OCI-LY7 (cell line): Measurements from ENCODE around the gene HBQ1. TPM values are rescaled to one million over a fixed set of nuclear protein-coding genes. Genes with fewer than 3 reads are reported as not detected.

ENCODE experiments used
- small RNA-seq: library from RNA; depleted of rRNA; stranded (forward); fragments of <200 nt; gene quantifications from one replicate; pipeline ENCODE3, GENCODE V24; 2014
- total RNA-seq, 2 experiments: library from RNA; depleted of rRNA in 1 of 2; stranded (reverse); fragments of >200 nt in 1 of 2; shearing (Covaris generic) in 1 of 2; gene quantifications; 2 replicates each; pipeline ENCODE4 v1.2.3, GENCODE V29; 2014 to 2022

HBQ1 gene
- total RNA-seq, 2 experiments from 2014 or later = not detected

Small RNAs within 50 kb of the gene (small RNA-seq; reads per million reads assigned to genes)
- gene RF00019 = not detected

Other genes with a start within 250 kb of the HBQ1 start
- gene POLR3K, start 126.9 kb upstream of the HBQ1 start, total RNA-seq (2014; rRNA removed; shearing (Covaris generic)) = 26.2 and 28.6 TPM in 2 replicates
- gene POLR3K, start 126.9 kb upstream of the HBQ1 start, total RNA-seq (2022) = 73.6 and 74.1 TPM in 2 replicates
- 61.4 and 68.1 TPM in 2 replicates for gene SNRNP25, start 126.6 kb upstream of the HBQ1 start, total RNA-seq (2014; rRNA removed; shearing (Covaris generic))
- gene SNRNP25, start 126.6 kb upstream of the HBQ1 start, total RNA-seq (2022) = 63.0 and 68.3 TPM in 2 replicates
- gene RHBDF1, start 107.8 kb upstream of the HBQ1 start, total RNA-seq (2014; rRNA removed; shearing (Covaris generic)) = 0.10 and 0.13 TPM in 2 replicates
- 0.66 and 0.68 TPM in 2 replicates for gene RHBDF1, start 107.8 kb upstream of the HBQ1 start, total RNA-seq (2022)
- 119 and 126 TPM in 2 replicates for gene MPG, start 102.2 kb upstream of the HBQ1 start, total RNA-seq (2014; rRNA removed; shearing (Covaris generic))
- 54.2 and 58.1 TPM in 2 replicates for gene MPG, start 102.2 kb upstream of the HBQ1 start, total RNA-seq (2022)
- gene NPRL3, start 41.8 kb upstream of the HBQ1 start, total RNA-seq (2014; rRNA removed; shearing (Covaris generic)) = 12.8 and 14.2 TPM in 2 replicates
- 50.2 and 50.9 TPM in 2 replicates for gene NPRL3, start 41.8 kb upstream of the HBQ1 start, total RNA-seq (2022)
- gene HBZ, start 27.8 kb upstream of the HBQ1 start, total RNA-seq (2014; rRNA removed; shearing (Covaris generic)) = not detected in 2 replicates
- not detected in 2 replicates for gene HBZ, start 27.8 kb upstream of the HBQ1 start, total RNA-seq (2022)
- gene HBM, start 14.5 kb upstream of the HBQ1 start, total RNA-seq (2014; rRNA removed; shearing (Covaris generic)) = not detected in 2 replicates
- not detected in 2 replicates for gene HBM, start 14.5 kb upstream of the HBQ1 start, total RNA-seq (2022)
- gene HBA2, start 7.6 kb upstream of the HBQ1 start, total RNA-seq (2014; rRNA removed; shearing (Covaris generic)) = not detected in 2 replicates
- not detected in 2 replicates for gene HBA2, start 7.6 kb upstream of the HBQ1 start, total RNA-seq (2022)
- not detected in 2 replicates for gene HBA1, start 3.8 kb upstream of the HBQ1 start, total RNA-seq (2014; rRNA removed; shearing (Covaris generic))
- not detected in 2 replicates for gene HBA1, start 3.8 kb upstream of the HBQ1 start, total RNA-seq (2022)
- gene LUC7L, start 49.0 kb downstream of the HBQ1 start, total RNA-seq (2014; rRNA removed; shearing (Covaris generic)) = 90.5 and 92.6 TPM in 2 replicates
- 81.4 and 90.6 TPM in 2 replicates for gene LUC7L, start 49.0 kb downstream of the HBQ1 start, total RNA-seq (2022)
- gene FAM234A, start 54.4 kb downstream of the HBQ1 start, total RNA-seq (2014; rRNA removed; shearing (Covaris generic)) = 8.1 and 10.9 TPM in 2 replicates
- 26.8 and 30.1 TPM in 2 replicates for gene FAM234A, start 54.4 kb downstream of the HBQ1 start, total RNA-seq (2022)
- gene RGS11, start 95.5 kb downstream of the HBQ1 start, total RNA-seq (2014; rRNA removed; shearing (Covaris generic)) = not detected in 2 replicates
- gene RGS11, start 95.5 kb downstream of the HBQ1 start, total RNA-seq (2022) = not detected in 2 replicates
- not detected in 2 replicates for gene ARHGDIG, start 100.1 kb downstream of the HBQ1 start, total RNA-seq (2014; rRNA removed; shearing (Covaris generic))
- not detected in 2 replicates for gene ARHGDIG, start 100.1 kb downstream of the HBQ1 start, total RNA-seq (2022)
- gene PDIA2, start 102.7 kb downstream of the HBQ1 start, total RNA-seq (2014; rRNA removed; shearing (Covaris generic)) = not detected in 2 replicates
- gene PDIA2, start 102.7 kb downstream of the HBQ1 start, total RNA-seq (2022) = not detected in 2 replicates
- 30.3 and 30.6 TPM in 2 replicates for gene AXIN1, start 172.3 kb downstream of the HBQ1 start, total RNA-seq (2014; rRNA removed; shearing (Covaris generic))
- gene AXIN1, start 172.3 kb downstream of the HBQ1 start, total RNA-seq (2022) = 29.0 and 29.8 TPM in 2 replicates
- gene MRPL28, start 190.1 kb downstream of the HBQ1 start, total RNA-seq (2014; rRNA removed; shearing (Covaris generic)) = 113 and 134 TPM in 2 replicates
- gene MRPL28, start 190.1 kb downstream of the HBQ1 start, total RNA-seq (2022) = 78.1 and 84.6 TPM in 2 replicates
- 40.1 and 50.6 TPM in 2 replicates for gene PGAP6, start 201.5 kb downstream of the HBQ1 start, total RNA-seq (2014; rRNA removed; shearing (Covaris generic))
- gene PGAP6, start 201.5 kb downstream of the HBQ1 start, total RNA-seq (2022) = 34.3 and 41.2 TPM in 2 replicates
- 25.0 and 28.3 TPM in 2 replicates for gene NME4, start 216.7 kb downstream of the HBQ1 start, total RNA-seq (2014; rRNA removed; shearing (Covaris generic))
- gene NME4, start 216.7 kb downstream of the HBQ1 start, total RNA-seq (2022) = 24.3 and 25.0 TPM in 2 replicates
- gene DECR2, start 221.4 kb downstream of the HBQ1 start, total RNA-seq (2014; rRNA removed; shearing (Covaris generic)) = 7.5 and 8.0 TPM in 2 replicates
- 14.4 and 15.9 TPM in 2 replicates for gene DECR2, start 221.4 kb downstream of the HBQ1 start, total RNA-seq (2022)
- gene RAB11FIP3, start 245.2 kb downstream of the HBQ1 start, total RNA-seq (2014; rRNA removed; shearing (Covaris generic)) = 29.0 and 29.9 TPM in 2 replicates
- gene RAB11FIP3, start 245.2 kb downstream of the HBQ1 start, total RNA-seq (2022) = 47.5 and 51.2 TPM in 2 replicates